RKO (cell line): ENCODE measurements around the gene NCOA7.
"Not testable (repeated sequence)": the region's sequence is repeated elsewhere in the genome, so short reads cannot be mapped to it uniquely, and the experiment has no call there.

Experiments used
- DNase-seq: peaks from one replicate; pipeline ENCODE4 v3.0.0-alpha.2; 2016; ENCODE audit warnings: low spot score

NCOA7 gene

DNA sequence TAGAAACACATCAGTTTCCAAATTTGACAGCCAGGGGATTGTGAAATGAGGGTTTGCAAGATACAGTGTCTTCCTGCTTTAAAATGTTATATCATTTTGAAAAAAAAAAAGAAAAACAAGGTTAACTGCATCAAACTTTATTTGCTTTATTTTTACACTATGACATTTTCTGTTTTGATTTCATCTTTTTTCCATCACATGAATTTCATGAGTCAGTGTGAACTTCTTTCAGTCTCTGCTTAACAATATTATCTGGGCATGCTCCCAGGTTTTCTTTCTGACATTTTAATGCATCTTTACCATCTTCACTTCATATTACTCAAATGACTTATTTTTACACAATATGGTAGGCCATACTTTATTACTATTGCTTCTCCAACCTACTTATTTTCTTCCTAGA is 1.9 kb downstream of the NCOA7 start:
- DNase-seq, result no peak

DNA sequence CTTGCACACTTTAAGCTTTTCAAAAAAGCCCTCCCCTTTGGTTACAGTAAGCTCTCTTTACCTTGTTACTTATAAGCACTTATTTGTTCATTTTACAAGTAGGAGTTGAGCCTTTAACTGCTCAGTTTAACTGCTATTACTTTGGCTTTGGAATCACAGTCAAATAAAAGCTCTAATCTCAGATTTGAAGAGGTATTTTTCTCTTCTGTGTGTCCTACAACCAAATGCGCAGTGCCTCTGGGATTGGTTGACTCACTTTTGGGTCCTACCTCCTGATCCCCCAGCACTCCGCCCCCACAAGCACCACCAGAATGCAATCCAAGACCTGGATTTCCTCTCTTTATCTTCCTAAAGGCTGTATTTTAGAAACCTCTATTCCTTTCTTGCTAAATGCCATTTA is 2.5 kb downstream of the NCOA7 start:
- no peak for DNase-seq

DNA sequence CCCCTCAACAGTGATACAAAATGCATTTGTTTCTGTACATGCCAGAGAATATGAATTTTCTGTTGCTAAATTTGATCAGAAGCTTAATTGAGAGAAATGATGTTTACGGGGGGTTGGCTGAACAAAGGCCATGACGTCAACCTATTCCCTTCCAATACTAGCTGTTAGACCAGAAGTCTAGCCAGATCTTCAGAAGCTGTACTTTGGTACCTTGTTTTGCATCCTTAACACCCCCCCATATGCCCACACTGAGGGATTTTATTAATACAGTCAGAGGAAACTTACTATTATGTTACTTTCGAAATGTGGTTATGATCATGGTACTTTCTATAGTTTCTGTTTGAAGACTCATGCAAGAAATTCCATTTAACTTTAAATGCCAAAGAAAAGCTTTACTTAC is 3.1 kb downstream of the NCOA7 start:
- no peak for DNase-seq

DNA sequence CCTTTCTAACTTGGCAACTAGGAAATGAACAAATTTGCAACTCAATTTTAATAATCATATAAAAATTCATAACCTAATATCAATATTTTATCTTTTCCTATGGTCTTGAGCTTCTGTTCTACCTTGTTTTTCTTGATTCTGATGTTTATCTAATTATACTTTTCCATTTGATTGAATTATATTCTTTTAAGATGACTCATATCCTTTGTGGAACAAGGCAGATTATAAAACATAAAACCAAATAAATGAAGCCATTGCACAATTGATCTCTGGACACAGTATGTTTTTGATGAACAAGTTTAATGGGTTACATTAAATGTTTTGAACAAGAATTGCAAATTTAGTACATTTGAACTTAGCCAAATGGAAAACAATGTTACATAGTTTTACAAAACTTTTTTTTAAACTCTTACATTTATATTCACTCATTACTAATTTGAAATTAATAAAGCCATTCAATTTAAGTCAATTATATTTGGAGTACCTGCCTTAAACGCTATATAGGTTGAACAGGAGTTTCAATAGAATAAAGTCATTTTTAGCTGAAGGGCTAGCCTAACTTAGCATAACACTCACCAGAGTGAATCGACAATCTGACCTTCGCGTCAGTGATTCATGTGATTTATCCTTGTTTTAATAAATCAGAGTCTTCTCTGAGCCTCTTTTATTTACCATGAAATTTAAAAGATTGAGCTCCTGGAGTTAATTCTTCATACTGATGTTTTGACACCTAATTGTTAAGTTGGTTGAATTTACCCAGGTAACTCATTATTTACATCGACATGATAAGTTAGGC is 3.8 kb downstream of the NCOA7 start:
- no peak for DNase-seq

DNA sequence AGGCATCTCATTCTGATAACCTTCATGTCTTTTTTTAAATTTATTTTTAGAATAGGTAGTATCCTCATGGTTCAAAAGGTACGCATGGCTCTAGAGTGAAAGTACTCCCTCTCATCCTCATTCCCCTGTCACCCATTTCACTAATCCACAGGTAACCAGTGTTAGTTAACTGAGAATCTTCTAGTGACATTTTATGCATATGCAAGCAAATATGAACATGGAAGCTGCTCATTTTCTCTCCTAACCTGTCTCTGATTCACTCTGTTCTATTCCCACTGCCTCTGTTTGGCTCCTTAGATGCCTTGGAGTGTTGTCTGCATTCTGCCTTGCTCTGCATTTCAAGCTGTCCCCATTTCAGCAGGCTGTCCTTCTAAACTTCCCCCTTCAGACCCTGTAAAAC is 4.5 kb downstream of the NCOA7 start:
- DNase-seq, result no peak

DNA sequence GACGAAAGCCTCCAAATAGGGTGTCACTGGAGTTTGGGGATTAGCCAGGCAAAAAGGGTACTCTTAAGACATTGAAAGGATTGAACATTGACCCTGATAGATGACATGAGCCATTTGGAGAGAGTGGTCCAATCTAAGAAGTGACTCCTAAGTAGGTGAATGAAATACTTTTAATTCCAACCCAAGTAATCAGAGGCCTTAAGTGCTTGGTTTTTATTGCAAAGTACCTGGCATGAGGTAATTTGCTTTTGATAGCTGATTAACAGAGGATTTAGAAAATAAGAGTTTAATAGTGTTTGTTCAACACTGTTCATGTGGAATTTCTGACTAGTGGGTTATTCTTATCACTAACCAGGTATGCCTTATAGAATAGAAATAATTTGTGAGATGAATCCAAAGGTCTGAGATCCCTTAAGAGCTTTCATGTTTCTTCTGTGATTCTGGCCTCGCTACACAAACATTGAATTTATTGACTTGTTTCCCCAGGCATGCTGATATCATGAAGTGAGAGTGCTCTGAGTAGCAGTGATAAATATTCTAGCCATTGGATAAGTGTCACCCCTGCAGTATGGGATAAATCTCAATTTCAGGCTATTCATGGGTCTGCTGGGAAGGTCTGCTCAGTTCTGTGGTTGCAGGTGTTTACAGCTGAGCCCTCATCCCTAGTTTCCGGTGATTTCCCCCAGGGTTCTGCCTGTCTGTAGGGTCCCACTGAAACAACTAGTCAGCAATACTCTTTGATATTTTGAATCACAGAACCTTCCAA is 6.5 kb downstream of the NCOA7 start:
- DNase-seq, result no peak

DNA sequence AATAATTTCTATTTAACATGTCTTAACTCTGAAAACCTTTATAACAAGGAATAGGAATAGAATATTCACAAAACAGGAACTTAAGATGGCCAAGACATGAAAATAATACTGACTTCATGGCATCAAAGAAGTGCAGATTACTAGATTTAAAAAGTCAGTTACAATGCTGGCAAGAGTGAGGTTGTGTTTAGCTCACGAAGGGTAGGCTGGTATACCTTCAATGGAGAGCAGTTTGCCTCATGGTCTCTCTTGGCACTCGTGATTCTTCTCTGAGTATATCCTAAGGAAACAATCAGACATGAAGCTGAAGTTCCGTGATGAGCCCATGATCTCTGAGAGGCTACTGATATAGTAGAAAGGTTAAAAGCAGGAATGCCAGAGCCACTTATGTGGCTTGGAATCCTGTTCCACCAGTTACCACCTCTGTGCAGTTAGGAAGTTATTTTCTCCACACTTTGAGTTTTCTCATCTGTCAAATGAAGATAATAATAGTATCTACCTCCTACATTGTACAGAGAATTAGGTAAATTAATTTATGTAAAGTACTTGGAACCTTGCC is 7.2 kb downstream of the NCOA7 start:
- no peak for DNase-seq

DNA sequence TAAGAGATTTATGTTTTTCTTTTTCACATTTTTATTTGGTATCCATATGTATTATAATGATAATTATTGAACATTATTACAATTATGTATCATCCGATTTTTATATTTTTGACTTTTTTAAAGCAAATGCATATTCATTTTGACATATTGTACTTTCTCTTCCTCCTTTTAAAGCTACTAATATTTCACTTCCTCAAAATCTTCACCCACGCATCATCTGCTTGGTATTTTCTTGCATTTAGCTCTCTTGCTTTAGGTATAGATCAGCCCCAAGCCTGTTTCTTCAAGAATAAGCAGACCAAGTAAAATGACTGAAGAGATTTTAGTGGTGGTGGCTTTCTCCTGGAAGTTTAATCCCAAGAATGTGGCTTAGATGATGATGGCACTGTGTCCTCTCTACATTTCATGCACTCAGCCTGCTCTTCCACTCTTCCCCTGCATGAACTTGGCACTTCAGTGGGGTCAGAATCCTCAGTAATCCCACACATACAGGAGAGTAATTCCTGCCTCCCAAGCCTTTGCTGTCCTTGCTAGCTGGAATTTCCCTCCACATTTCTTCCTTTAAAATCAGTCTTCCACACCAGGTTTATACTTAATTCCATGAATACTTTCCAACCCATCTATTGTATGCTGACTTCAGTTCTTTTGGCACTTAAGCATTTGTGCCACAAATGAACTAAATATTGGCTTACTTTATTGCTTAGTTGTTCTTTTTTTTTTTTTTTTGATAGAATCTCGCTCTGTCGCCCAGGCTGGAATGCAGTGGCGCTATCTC is 8.2 kb downstream of the NCOA7 start:
- DNase-seq, result no peak

DNA sequence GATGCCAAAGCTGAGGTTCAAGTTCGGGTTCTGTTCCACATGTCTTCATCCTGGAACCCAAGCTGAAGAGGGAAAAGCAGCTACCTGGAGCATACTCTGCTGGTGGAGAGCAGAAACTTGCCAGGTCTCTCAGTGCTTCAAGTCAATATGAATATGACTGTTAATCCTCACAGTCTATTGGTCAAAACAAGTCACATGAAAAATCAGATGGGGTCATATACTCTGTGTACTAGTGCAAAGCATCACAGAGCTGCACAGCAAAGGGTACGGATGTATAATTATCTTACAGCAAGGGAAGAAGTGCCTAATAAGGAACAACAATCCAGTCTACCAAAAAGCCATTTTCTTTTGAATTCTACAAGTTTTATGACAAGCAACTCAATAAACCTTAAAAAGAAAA is 11.6 kb downstream of the NCOA7 start:
- no peak for DNase-seq

DNA sequence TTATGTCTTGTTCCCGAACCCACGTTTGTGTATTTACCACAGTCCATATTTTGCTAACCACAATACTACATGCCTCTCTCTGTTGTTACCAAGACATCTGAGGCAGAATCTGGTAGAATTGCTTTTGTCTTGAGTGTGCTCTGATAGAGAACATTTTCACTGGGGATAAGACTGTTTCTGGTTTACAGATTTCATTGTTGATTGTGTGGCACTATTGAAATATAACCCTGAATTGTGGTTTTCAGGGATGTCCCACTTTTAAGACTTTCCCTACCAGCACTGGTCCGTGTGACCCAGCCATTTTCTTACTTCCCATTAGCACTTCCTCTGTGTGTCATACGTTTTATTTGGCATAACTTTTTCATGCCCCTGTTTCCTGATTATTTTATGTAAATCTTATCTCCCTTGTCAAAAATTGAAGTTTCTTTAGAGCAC is 12.2 kb downstream of the NCOA7 start:
- no peak for DNase-seq

DNA sequence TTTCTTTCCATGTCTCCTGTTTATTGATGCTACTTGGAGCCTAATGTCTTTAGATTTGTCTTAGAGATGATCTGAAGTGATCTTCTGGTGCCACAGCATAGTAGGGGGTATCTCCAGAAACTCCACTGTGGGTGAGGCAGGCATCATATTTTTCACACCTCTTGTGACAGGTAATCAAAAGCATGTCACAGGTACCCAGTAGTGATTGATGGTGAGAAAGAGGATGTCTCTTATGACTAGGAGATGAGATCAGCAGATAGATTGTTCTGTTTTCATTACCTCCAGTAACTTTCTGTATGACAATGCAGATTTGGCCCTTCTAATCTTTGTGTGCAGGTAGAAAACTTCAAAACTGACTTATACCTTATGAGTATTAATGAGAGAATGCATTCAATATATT is 13.5 kb downstream of the NCOA7 start:
- DNase-seq, result no peak

DNA sequence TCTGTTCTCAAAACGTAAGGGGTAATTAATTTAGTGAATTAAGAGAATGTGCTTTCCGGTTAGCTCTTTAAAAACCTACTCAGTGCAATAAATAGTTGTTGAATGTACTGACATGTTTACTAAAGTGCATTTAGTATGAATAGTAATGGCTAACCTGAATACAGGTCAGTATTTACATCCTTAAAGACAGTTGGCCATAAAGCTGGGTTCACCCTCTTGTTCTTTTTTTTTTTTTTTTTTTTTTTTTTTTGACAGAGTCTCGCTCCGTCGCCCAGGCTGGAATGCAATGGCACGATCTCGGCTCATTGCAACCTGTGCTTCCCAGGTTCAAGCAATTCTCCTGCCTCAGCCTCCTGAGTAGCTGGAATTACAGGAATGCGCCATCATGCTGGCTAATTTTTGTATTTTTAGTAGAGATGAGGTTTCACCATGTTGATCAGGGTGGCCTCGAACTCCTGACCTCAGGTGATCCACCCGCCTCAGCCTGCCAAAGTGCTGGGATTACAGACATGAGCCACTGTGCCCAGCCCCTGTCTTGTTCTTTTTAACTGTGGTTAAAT is 14.2 kb downstream of the NCOA7 start:
- not testable (repeated sequence) for DNase-seq

DNA sequence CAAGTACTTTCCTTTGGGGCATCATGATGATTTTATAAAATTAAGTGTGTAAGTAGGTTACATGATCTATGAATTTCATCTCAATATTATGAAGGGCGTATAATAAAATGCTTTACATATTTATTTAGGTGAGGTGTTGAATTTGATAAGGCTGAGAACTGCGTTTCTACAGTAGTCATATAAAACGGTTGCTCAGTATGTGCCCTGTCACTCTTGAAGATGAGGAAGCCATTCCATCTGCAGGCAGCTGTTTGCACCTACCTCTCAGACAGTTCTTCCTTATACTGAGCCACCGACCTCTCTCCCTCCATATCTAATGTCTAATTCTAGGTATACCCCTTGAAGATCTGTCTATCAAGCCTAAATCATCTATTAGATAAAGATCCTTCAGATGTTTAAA is 16.1 kb downstream of the NCOA7 start:
- DNase-seq, result no peak

DNA sequence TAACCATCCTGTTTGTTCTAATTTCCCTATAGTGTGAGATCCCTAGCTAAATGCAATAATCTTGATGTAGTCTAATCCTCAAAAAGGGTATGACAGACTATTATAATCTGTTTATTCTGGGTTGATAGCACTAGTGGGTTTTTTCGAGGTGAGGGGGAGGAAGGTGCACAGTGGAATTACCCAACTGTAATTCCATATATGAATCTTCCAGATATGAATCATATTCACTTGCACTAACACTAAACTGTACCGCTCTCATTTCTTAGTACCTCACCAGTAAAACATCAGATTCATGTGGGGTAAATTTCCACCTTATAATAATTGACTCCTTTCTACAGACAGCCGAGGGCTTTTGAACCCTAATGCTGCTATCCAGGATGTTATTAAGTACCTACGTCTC is 16.5 kb downstream of the NCOA7 start:
- no peak for DNase-seq

DNA sequence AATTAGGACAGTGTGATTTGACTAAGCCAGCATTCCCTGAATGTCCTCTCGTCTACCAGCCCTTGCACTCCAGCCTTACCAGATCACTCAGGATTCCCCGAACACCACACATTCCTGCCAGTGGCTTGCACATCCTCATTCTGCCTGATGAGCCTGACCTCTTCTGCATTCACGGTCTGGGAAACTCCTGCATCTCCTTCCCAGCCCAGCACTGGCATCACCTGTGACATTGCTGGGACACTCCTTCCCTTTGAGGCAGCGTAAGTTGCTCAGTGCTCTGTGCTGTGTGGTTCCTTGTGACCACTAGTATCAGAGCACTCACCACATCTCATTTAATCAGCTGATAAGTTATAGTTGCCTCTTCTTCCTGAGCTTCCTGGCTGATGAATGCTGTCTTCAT is 17.3 kb downstream of the NCOA7 start:
- DNase-seq, result no peak

DNA sequence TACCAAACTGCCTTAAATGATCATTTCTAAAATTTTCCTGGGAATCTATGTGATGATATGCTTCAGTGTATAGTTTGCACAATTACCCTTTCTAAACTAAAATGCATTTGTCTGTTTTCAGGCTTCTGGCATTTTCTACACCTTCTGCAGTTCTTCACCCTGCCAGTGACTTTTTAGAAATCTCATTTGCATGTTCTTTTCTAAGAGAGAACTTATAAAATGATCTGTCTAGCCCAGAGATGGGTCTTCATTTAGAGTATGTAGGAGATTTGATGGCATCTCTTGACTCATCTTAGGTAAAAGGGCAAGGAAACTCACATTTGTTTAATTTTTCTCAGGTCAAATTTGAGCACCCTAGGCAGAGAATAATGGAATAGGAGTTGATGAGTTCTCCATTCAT is 17.8 kb downstream of the NCOA7 start:
- no peak for DNase-seq

DNA sequence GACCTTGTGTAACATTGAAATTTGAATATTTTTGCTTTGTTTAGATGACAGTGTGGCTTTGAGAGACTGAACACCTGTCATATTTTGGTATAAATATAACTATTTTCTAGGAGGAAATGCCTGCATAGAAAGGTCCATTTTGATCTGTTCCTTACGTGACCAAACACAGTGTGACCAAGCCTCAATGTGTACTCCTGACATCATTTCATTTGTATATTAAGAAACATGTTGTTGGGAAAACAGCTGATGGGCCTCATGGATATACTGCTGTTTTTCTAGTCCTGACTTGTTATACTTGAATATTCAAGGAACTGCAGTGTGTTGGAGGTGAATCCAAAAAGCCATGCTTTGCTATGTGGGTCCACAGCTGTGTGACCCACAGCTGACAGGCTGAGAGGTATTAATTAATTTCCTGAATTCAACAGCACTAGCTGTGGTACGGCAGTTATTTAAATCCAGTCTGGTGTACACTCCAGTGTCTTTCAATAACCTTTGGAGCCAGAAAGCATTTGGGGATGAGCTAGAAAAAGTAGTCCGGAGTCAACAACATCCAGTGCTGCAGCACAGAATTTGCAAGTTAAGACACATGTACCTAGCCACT is 18.9 kb downstream of the NCOA7 start:
- DNase-seq, result no peak

DNA sequence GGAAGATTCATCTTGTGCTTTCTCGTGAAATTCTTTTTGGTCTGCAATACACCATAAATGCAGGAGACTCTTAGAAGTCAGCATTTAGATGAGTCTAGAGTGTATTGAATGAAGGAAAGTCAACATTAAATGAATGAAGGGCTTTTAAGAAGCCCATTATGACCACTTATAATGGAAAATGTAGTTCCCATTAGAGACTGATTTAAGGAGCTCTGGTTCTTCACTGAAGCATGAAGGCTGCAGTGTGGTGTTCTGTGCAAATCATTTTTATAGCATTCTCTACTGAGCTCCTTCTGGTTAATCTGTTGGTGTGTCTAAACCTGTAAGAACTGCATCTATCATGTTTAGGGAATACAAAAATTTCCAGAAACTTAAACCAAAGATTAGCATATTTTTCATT is 19.7 kb downstream of the NCOA7 start:
- no peak for DNase-seq

DNA sequence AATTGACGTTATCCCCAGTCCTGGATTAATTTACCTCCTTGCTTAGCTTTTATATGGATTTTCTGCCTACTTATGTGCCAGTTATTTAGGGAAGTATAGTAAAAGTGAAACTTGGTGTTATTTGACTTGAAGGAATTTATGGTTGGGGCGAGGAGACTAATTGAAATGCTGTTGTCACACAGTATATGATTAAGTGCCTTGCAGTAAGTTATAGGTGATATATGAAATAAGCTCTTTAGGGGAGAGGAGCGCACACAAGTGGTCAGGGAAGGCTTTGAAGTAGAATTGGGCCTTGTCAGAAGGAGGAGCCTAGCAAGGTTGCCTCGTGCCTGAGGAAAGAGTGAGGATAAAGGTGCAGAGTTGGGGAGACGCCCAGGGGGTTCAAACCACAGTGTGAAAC is 20.5 kb downstream of the NCOA7 start:
- no peak for DNase-seq

DNA sequence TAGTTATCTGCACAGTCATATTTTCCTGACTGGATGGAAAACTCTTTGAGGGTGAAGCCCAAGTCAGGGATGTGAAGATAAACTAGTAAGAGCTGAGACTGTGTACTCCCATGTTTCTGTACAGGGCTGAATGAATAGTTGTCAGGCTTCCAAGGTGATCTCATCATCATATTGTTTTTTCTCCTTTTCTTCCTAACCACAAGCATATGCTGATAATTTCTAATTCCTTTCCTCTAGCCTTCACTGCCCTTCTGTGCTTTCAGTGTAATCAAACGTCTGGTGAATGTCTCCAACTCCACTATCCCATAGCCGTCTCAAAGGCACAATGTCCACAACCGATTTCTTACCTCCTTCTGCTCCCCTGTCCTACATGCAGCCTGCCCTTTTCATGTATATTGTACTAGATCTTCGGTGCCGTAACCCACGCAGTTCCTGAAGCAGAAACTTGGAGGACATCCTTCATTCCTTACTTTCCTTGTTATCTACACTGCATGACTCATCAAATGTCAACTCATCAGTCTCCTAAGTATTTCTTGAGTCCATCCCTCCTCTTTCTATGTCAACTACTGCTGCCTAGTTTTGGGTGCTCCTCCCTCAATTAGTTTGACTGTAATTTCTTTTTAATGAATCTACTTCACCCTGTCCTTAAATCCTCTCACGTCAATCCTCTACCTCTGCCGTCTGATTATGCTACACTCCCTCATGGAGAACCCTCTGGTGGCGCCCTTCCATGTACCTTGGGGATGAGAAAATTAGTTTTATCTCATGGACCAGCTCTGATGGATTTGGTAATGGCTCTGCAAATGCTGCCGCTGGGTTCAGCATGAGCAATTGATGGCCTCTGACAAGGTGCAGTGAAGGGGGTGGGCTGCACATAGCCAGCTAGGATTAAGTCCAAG is 21.9 kb downstream of the NCOA7 start:
- no peak for DNase-seq

DNA sequence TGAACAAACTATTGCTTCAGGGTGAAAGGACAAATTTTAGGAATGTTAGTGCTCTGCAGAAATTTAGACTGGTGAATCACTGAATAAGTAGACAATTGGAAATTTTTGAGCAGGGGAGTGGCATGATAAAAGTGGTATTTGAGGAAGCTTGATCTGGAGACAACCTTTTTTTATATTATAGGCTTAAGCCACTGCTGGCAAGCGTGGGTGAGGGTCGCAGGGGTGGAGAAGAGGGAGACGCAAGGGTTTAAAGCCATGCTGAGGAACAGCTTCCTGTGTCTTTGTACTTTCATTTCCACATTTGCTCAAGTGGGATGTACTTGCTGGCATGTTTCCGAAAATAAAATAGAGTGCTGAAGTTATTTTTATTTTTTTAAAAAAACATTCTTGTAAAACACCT is 23.7 kb downstream of the NCOA7 start:
- DNase-seq, result no peak
